ENCODE data around the gene DNHD1.

- TF ChIP-seq, protein P1, sequence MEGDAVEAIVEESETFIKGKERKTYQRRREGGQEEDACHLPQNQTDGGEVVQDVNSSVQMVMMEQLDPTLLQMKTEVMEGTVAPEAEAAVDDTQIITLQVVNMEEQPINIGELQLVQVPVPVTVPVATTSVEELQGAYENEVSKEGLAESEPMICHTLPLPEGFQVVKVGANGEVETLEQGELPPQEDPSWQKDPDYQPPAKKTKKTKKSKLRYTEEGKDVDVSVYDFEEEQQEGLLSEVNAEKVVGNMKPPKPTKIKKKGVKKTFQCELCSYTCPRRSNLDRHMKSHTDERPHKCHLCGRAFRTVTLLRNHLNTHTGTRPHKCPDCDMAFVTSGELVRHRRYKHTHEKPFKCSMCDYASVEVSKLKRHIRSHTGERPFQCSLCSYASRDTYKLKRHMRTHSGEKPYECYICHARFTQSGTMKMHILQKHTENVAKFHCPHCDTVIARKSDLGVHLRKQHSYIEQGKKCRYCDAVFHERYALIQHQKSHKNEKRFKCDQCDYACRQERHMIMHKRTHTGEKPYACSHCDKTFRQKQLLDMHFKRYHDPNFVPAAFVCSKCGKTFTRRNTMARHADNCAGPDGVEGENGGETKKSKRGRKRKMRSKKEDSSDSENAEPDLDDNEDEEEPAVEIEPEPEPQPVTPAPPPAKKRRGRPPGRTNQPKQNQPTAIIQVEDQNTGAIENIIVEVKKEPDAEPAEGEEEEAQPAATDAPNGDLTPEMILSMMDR (IDR thresholded peaks at IDR 0.05): no peak
- TF ChIP-seq POLR2AphosphoS5 (IDR thresholded peaks at IDR 0.05): no peak
- TF ChIP-seq EP300 (IDR thresholded peaks at IDR 0.05): no peak
- TF ChIP-seq POLR2A (IDR thresholded peaks at IDR 0.05): no peak
Observed at GRCh38 chr11:6553634-6554033, 56.6 kb downstream of the DNHD1 start.

All from stomach (tissue), 4 donors.